H1 (cell line): ENCODE data around the gene KANSL2. TPM values are rescaled to one million over a fixed set of nuclear protein-coding genes. Genes with fewer than 3 reads are reported as not detected.

Experiments used
- BRCA1 ChIP-seq: IDR thresholded peaks from 2 replicates; pipeline ENCODE4 v1.6.1; 2012; ENCODE audit warnings: low read depth, low read length, improper control_type of control experiment
- CHD1 ChIP-seq: IDR thresholded peaks from 2 replicates; pipeline ENCODE4 v1.6.1; 2012; ENCODE audit warnings: low read depth, low read length, improper control_type of control experiment
- CREB1 ChIP-seq: IDR thresholded peaks from 2 replicates; pipeline ENCODE4 v1.6.1; 2012; ENCODE audit warnings: inconsistent platforms
- CTBP2 ChIP-seq: IDR thresholded peaks from 2 replicates; pipeline ENCODE4 v1.7.0; 2011; ENCODE audit warnings: borderline replicate concordance, mild to moderate bottlenecking, moderate library complexity, mixed read lengths, low read length; ENCODE audit not compliant: insufficient read depth, insufficient read length
- JUN ChIP-seq: IDR thresholded peaks from 2 replicates; pipeline ENCODE4 v1.6.1; 2011; ENCODE audit warnings: low read depth, mild to moderate bottlenecking, improper control_type of control experiment, low read length
- JUND ChIP-seq: IDR thresholded peaks from 2 replicates; pipeline ENCODE4 v1.6.1; 2011; ENCODE audit warnings: mild to moderate bottlenecking, improper control_type of control experiment, low read length
- KDM1A ChIP-seq: fragments of 200-600, 300-600 bp; sonication (generic); IDR thresholded peaks from 2 replicates; pipeline ENCODE4 v1.7.1; 2016; ENCODE audit warnings: mild to moderate bottlenecking, low read length, borderline replicate concordance
- KDM4A ChIP-seq: IDR thresholded peaks from one replicate; pipeline ENCODE4 v1.7.1; 2012; ENCODE audit warnings: low read depth, mild to moderate bottlenecking, moderate library complexity, low read length, inconsistent platforms; ENCODE audit not compliant: severe bottlenecking
- MAFK ChIP-seq: IDR thresholded peaks from 2 replicates; pipeline ENCODE4 v1.6.1; 2012; ENCODE audit warnings: low read depth, mild to moderate bottlenecking, improper control_type of control experiment, low read length
- NANOG ChIP-seq: IDR thresholded peaks from 2 replicates; pipeline ENCODE4 v1.6.1; 2011; ENCODE audit warnings: low read length, low read depth, mild to moderate bottlenecking, inconsistent platforms; ENCODE audit not compliant: insufficient read depth, poor library complexity, severe bottlenecking
- POLR2A ChIP-seq, 2 experiments: IDR thresholded peaks; 1 replicate in 1 of 2; 2 replicates in 1 of 2; pipeline ENCODE4 v1.6.1; 2011; ENCODE audit warnings: low read depth in 2 of 2, low read length in 2 of 2, mild to moderate bottlenecking in 2 of 2; ENCODE audit errors: control extremely low read depth in 1 of 2
- SAP30 ChIP-seq: fragments of 300-600 bp; sonication (generic); IDR thresholded peaks from 2 replicates; pipeline ENCODE4 v1.7.1; 2012; ENCODE audit warnings: low read length, moderate library complexity, mild to moderate bottlenecking, inconsistent platforms; ENCODE audit not compliant: insufficient read depth, insufficient replicate concordance
- SIN3A ChIP-seq, 2 experiments: IDR thresholded peaks in 1 of 2; conservative IDR thresholded peaks in 1 of 2; 2 replicates each; pipeline ENCODE4 v1.6.1; 2011 to 2012; ENCODE audit warnings: low read length in 2 of 2, improper control_type of control experiment in 1 of 2, low read depth in 1 of 2, mild to moderate bottlenecking in 1 of 2
- SIRT6 ChIP-seq: IDR thresholded peaks from one replicate; pipeline ENCODE4 v1.7.1; 2012; ENCODE audit warnings: low read length, inconsistent platforms
- SP1 ChIP-seq: IDR thresholded peaks from 2 replicates; pipeline ENCODE4 v1.6.1; 2011; ENCODE audit warnings: low read depth, low read length
- TEAD4 ChIP-seq: IDR thresholded peaks from 2 replicates; pipeline ENCODE4 v1.6.1; 2012; ENCODE audit warnings: low read depth, low read length, inconsistent platforms, mixed read lengths
- polyA plus RNA-seq, 7 experiments: library from polyadenylated mRNA; depleted of rRNA in 3 of 7; stranded (reverse) in 5 of 7; unstranded in 2 of 7; fragments of >200 nt in 5 of 7; fragments of 200-250 nt in 2 of 7; gene quantifications; 1 replicate in 5 of 7; 2 replicates in 1 of 7; 4 replicates in 1 of 7; pipeline versions ENCODE4 v1.2.1 to v1.2.3, GENCODE V29; 2011 to 2013; ENCODE audit warnings: missing spikeins in 2 of 7, mixed read lengths in 2 of 7
- total RNA-seq: library from RNA; stranded (reverse); fragmentation: NEBNext Ultra II Directional; extraction: Animal tissue kit (Norgen Biotek cat#: 25700); gene quantifications from 2 replicates; pipeline ENCODE4 v1.2.1, GENCODE V29; 2021
- TF ChIP-seq, protein P1 (sequence below), 3 experiments: IDR thresholded peaks; 1 replicate in 2 of 3; 2 replicates in 1 of 3; pipeline versions ENCODE4 v1.5.1 to v1.6.1; 2011; ENCODE audit warnings: low read length in 3 of 3, mild to moderate bottlenecking in 3 of 3, inconsistent platforms in 2 of 3, low read depth in 1 of 3, moderate library complexity in 1 of 3; ENCODE audit not compliant: insufficient read depth in 1 of 3; ENCODE audit errors: control extremely low read depth in 1 of 3
- TF ChIP-seq, protein P2 (sequence below): IDR thresholded peaks from 2 replicates; pipeline ENCODE4 v1.6.1; 2012; ENCODE audit warnings: low read length, inconsistent platforms
- TF ChIP-seq, protein P3 (sequence below): IDR thresholded peaks from 2 replicates; pipeline ENCODE4 v1.6.1; 2011; ENCODE audit warnings: low read depth, mild to moderate bottlenecking, low read length; ENCODE audit not compliant: insufficient read depth

Gene KANSL2
- total and polyA plus RNA-seq, 2 of the 8 experiments (the other 6 are each of a cell fraction or from before 2014, with no cell fraction given), result 48.4 to 50.7 TPM

DNA sequence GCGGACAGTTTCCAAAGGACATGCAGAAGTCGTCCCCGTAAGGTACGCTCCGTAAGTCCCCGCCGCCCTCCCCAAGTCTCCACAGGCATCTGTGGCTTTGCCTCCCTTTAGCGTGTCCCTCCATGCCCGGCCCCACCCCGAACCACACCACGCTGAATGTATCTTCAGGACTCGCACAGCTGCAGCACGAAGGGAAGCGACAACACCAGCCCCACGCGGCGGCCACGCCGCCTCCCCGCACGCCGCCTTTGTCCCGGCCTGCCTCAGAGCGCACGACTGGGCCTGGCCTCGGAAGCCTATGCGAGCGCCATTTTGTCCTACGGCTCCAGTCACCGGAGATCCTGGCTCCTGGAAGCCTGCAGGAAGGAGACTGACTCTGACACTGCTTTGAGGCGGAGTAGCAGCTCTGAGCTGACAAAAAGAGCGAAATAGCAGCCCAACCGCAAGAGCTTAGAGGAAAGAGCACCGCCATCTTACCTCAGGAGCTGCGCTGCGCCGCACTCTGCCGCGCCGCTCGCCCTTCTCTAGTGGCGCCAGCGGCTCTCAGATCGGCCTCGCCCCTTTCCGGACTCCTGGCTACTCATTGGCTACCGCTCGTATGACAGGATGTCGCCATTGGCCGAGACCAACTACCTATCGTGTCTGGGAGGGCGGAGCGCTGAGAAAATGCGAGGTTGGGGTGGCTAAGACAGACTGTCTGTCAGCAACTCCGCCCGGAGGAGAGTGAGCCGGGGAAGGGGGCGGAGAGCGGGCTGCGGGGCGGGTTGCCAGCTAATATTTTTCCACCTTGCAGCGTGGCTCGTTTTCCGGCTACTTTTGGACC, at the start of gene KANSL2 (continued):
- TF ChIP-seq, protein P1, sequence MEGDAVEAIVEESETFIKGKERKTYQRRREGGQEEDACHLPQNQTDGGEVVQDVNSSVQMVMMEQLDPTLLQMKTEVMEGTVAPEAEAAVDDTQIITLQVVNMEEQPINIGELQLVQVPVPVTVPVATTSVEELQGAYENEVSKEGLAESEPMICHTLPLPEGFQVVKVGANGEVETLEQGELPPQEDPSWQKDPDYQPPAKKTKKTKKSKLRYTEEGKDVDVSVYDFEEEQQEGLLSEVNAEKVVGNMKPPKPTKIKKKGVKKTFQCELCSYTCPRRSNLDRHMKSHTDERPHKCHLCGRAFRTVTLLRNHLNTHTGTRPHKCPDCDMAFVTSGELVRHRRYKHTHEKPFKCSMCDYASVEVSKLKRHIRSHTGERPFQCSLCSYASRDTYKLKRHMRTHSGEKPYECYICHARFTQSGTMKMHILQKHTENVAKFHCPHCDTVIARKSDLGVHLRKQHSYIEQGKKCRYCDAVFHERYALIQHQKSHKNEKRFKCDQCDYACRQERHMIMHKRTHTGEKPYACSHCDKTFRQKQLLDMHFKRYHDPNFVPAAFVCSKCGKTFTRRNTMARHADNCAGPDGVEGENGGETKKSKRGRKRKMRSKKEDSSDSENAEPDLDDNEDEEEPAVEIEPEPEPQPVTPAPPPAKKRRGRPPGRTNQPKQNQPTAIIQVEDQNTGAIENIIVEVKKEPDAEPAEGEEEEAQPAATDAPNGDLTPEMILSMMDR (IDR thresholded peaks at IDR 0.05; ENCODE audit: control extremely low read depth in 1 of 3, insufficient read depth in 1 of 3, low read depth in 1 of 3, low read length in 3 of 3), result no peak
- TF ChIP-seq BRCA1 (no peak), JUND (peak; percentile 52; the same call in 1 of the 2 replicates), CTBP2 (no peak), KDM4A (peak; percentile 78), NANOG (no peak), SIN3A (conservative IDR thresholded peaks at IDR 0.05 in 1 of 2, IDR thresholded peaks at IDR 0.05 in 1 of 2; ENCODE audit: low read depth in 1 of 2, low read length in 2 of 2) (peak in 1 of 2 experiments; percentile 91; a peak in 1 of 4 replicates), SP1 (peak; percentile 95), CHD1 (no peak), KDM1A (no peak), POLR2A (IDR thresholded peaks at IDR 0.05; ENCODE audit: control extremely low read depth in 1 of 2, low read depth in 2 of 2, low read length in 2 of 2) (peak; percentile 99), TEAD4 (no peak), MAFK (no peak), CREB1 (0 out of 2 replicates have a peak, but pooled peaks have one; percentile 17), SIRT6 (no peak), SAP30 (no peak), JUN (no peak)
- TF ChIP-seq, protein P2, sequence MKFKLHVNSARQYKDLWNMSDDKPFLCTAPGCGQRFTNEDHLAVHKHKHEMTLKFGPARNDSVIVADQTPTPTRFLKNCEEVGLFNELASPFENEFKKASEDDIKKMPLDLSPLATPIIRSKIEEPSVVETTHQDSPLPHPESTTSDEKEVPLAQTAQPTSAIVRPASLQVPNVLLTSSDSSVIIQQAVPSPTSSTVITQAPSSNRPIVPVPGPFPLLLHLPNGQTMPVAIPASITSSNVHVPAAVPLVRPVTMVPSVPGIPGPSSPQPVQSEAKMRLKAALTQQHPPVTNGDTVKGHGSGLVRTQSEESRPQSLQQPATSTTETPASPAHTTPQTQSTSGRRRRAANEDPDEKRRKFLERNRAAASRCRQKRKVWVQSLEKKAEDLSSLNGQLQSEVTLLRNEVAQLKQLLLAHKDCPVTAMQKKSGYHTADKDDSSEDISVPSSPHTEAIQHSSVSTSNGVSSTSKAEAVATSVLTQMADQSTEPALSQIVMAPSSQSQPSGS, result no peak
- TF ChIP-seq, protein P3, sequence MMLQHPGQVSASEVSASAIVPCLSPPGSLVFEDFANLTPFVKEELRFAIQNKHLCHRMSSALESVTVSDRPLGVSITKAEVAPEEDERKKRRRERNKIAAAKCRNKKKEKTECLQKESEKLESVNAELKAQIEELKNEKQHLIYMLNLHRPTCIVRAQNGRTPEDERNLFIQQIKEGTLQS, result no peak
